H4 (cell line): ENCODE data around the gene NCF2. TPM values are rescaled to one million over a fixed set of nuclear protein-coding genes. Genes with fewer than 3 reads are reported as not detected.

Experiments
- DNase-seq: peaks from one replicate; pipeline ENCODE4 v3.0.0-alpha.2; 2015; ENCODE audit warnings: low spot score
- total RNA-seq: library from RNA; depleted of rRNA; stranded (reverse); fragments of >200 nt; shearing (Covaris generic); gene quantifications from 2 replicates; pipeline ENCODE4 v1.2.3, GENCODE V29; 2014

Gene NCF2
- total RNA-seq, 1 experiment from 2014 or later, result 10.2 TPM

DNA sequence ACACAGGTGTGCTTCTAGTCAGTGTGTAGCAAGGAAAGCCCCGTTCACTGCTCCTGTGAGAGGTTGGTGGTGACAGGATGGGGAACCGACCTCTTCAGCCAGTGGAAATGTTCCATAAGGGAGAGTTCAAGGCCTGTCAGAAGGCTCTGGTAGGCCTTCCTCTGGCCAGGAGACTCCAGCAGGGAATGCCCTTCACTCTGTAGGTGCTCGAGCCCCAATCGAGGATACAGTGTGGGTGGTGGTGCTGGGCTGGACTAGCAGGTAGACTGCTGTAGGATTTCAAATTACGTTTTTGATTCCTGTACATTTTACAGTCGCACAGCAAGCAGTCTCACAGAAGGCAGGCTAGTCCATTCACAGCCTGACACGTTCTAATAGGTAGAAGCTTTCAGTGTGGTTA lies 37.8 kb downstream of the NCF2 start:
- DNase-seq, result no peak

DNA sequence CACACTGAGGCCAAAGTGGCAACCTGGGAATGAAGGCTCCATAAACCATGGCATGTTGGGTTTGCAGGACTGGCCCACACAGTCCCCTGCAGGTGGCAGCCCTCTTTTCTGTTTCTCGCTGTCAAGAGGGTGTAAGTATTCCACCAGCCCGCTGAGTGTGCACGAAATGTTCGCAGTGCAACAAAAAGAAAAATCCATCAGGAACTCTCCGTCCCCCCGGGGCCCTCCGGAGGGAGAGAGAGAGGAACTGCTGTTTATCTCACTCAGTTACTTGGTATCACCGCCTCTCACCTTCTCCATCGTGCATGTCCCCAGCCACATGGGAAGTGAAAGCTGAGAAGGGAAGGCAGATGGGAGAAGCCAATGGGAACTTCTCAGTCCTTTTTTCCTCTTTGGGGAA lies 38.3 kb downstream of the NCF2 start:
- no peak for DNase-seq

DNA sequence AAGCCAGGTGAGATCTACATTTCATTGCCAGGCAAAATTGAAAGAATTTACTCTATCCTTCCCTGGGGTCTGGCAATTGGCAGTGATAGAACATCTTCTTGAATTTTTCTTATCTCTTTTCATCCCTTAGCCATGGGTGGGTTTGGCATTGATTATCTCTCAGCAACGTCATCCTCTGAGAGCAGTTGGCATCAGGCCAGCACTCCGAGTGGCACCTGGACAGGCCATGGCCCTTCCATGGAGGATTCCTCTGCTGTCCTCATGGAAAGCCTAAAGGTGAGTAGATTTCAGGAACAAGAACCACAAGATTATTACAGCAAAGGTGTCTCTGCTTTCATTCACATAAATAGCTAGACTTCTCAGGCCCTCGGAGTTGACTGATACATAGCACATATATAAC lies 39.3 kb downstream of the NCF2 start:
- DNase-seq, result no peak

- DNase-seq, result no peak
These were observed 42.1 kb downstream of the NCF2 start for GRCh38 chr1:183548116-183548515.

- DNase-seq, result no peak
These were observed 43.8 kb downstream of the NCF2 start for GRCh38 chr1:183546427-183546826.

DNA sequence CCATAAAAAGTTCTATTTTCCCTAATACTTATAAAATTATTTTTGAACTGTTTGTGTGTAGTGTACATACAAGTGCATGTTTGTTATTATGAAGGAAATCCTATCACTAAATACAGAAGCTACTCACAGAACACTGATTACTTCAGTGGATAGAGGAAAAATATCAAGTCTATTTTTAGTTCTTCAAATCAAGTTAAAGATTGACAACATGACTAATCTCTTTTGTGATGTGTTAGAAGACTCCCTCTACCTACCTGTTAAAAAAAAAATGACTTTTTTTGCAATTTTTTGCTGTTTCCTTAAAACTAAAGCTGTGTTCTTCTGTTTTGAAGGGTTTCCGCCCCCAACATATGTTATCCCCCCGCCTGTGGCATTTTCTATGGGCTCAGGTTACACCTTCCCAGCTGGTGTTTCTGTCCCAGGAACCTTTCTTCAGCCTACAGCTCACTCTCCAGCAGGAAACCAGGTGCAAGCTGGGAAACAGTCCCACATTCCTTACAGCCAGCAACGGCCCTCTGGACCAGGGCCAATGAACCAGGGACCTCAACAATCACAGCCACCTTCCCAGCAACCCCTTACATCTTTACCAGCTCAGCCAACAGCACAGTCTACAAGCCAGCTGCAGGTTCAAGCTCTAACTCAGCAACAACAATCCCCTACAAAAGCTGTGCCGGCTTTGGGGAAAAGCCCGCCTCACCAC lies 45.5 kb downstream of the NCF2 start:
- DNase-seq, result no peak

- peak; percentile 58 for DNase-seq
These were observed 46.5 kb downstream of the NCF2 start for GRCh38 chr1:183543619-183544204.

GRCh38 chr1:183537405-183537804 lies 52.9 kb downstream of the NCF2 start:
- DNase-seq, result no peak

DNA sequence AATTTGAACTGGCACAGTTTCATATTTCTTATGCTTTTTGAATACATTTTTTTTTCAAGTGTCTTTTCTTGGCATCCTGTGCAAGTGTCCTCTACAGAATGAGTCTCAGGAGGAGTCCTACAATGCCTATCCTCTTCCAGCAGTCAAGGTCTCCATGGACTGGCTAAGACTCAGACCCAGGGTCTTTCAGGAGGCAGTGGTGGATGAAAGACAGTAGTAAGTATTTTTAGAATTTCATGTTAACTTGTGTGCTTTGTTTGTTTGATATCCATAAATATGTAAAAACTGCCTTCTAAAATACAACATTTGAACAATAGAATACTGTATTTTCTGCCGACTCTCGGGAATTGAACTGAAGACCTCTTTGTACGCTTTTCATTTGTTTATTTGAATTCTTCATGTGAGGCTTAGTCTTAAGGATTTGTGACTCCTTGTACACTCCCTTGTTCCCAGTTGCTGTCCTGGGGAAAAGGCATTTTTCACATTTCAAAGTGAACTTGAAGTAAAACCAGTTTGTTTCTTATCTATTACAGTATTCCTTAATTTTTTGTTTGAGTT lies 56.6 kb downstream of the NCF2 start:
- DNase-seq, result no peak

DNA sequence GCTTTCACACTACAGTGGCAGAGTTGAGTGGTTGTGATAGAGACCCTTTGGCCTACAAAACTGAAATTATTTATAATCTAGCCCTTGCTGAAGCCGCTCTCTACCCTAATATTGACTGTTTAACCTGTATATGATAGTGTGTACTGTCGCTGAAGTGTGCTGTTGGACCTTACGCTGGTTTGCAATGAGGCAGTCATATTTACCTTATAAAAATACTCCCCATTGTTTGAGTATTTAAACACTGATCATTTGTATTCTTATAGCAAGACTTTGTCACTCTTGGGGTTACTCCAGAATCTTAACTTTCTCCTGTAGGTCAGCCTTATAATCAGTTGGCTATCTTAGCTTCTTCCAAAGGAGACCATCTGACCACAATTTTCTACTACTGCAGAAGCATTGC lies 61.7 kb downstream of the NCF2 start:
- DNase-seq, result no peak

DNA sequence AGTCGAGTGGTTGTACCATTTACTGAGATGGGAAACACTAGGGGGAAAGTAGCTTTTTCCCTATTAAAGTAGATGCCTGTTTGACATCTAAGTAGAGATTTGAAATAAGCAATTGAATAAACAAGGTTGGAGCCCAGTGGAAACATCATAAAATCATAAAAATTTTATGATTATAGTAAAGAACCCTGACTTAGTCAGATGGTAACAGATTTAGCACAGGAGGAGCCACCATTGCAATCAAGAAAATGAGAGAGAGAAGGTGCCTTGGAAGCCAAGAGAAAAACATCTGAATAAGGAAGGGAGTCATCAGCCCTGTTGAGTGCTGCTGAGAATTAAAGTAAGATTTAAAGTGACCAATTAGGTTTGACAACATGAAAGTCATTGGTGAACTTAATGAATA lies 68.2 kb downstream of the NCF2 start:
- DNase-seq, result no peak

DNA sequence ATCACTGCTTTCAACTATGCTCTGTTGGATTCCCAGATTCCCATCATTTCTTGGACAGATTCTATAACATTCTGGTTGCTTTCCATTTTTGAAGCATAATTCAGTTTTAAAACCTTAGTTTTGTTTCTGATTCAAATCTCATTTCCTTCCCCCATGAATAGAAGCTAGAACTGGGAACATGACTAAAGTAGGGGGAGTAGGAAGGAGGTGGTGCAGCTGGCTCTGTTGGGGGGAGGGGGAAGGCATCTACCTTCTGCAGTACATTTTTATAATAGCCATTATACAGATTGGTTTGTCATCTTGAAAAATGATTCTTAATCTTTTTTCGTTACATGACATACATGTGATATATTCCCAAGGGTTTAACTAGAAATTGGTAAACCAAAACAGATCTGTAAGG lies 69.9 kb downstream of the NCF2 start:
- no peak for DNase-seq

DNA sequence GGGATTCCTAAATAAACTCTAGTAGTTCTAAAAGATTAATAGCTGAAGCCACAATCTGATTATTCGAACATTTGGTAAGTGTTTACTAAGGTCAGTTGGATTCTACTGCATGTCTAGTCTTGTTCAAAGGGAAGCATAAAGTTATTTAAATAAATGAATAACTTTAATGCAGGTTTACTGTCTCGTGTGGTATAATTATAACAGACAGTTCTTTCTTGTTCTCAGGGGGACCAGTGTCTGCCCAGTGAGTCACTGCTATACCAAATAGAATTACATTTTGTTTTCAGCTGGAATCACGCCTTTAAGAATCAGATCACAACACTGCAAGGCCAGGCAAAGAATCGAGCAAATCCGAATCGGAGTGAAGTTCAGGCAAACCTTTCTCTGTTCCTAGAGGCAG lies 72.9 kb downstream of the NCF2 start:
- DNase-seq, result no peak

- DNase-seq, result no peak
These were observed 73.5 kb downstream of the NCF2 start for GRCh38 chr1:183516725-183517124.

GRCh38 chr1:183515002-183515689 lies 75.1 kb downstream of the NCF2 start:
- peak; percentile 53 for DNase-seq

GRCh38 chr1:183514235-183514634 lies 76.0 kb downstream of the NCF2 start:
- DNase-seq, result no peak

DNA sequence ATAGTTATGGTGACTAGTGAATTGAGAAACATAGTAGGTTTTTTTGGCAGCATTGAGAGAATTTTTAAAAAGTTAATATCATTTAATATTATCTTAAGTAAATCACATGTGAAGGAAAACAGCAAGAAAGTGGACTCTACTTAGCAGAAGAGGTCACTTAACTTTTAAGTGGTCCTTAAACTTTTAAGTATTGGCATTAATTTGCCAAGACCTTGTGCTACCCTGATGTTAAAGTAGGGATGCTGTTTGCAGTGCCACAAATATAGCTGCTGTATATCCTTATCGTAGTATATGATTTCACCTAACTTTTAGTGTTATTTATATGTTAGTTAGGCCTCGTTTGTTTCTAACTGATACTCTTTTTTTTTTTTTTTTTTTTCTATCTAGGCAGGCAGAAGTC lies 77.8 kb downstream of the NCF2 start:
- DNase-seq, result no peak

DNA sequence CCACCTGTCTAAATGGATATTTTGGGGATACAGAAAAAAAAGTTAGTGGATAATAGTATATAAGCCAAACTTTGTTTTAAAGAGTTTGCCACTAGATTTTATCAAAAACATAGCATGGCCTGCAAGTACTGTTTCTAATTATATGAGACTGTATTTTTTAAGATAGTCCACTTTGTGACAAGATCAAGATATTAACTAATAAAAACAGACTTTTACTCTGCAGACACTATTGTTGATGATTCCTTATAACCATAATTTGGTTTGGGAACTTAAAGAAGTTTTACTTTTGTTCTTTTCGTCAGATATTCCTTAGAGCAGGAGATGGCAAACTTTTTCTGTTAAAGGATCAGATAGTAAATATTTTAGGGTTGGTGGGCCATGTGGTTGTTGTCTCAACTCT lies 81.6 kb downstream of the NCF2 start:
- DNase-seq, result no peak

- no peak for DNase-seq
These were observed 83.7 kb downstream of the NCF2 start for GRCh38 chr1:183506561-183506960.
